H1 (cell line): ENCODE measurements around the gene DLG4. TPM values are rescaled to one million over a fixed set of nuclear protein-coding genes. Genes with fewer than 3 reads are reported as not detected.

Experiments used
- CHD7 ChIP-seq: fragments of 300-600 bp; sonication (generic); IDR thresholded peaks from 2 replicates; pipeline ENCODE4 v1.7.1; 2012; ENCODE audit warnings: low read length, moderate library complexity, mild to moderate bottlenecking, inconsistent platforms; ENCODE audit not compliant: insufficient replicate concordance
- HDAC6 ChIP-seq: IDR thresholded peaks from one replicate; pipeline ENCODE4 v1.7.1; 2012; ENCODE audit warnings: low read depth, mild to moderate bottlenecking, inconsistent platforms, low read length, moderate library complexity
- KDM5A ChIP-seq: fragments of 200-600 bp; IDR thresholded peaks from 2 replicates; pipeline ENCODE4 v1.7.1; 2012; ENCODE audit warnings: mild to moderate bottlenecking, low read length, inconsistent platforms, mixed read lengths
- RAD21 ChIP-seq, 2 experiments: IDR thresholded peaks in 1 of 2; conservative IDR thresholded peaks in 1 of 2; 2 replicates each; pipeline ENCODE4 v1.6.1; 2011; ENCODE audit warnings: low read depth in 2 of 2, low read length in 2 of 2, improper control_type of control experiment in 1 of 2, inconsistent platforms in 1 of 2, mild to moderate bottlenecking in 1 of 2, moderate library complexity in 1 of 2
- SP4 ChIP-seq: IDR thresholded peaks from 2 replicates; pipeline ENCODE4 v1.6.1; 2012; ENCODE audit warnings: low read length, inconsistent platforms
- TAF7 ChIP-seq: optimal IDR thresholded peaks from 2 replicates; pipeline ENCODE3; 2011; ENCODE audit warnings: low read depth, mild to moderate bottlenecking, inconsistent platforms, low read length, moderate library complexity, borderline replicate concordance
- ZNF274 ChIP-seq: IDR thresholded peaks from 2 replicates; pipeline ENCODE4 v1.7.0; 2012; ENCODE audit warnings: low read length, borderline replicate concordance; ENCODE audit errors: extremely low read depth
- polyA plus RNA-seq, 7 experiments: library from polyadenylated mRNA; depleted of rRNA in 3 of 7; stranded (reverse) in 5 of 7; unstranded in 2 of 7; fragments of >200 nt in 5 of 7; fragments of 200-250 nt in 2 of 7; gene quantifications; 1 replicate in 5 of 7; 2 replicates in 1 of 7; 4 replicates in 1 of 7; pipeline versions ENCODE4 v1.2.1 to v1.2.3, GENCODE V29; 2011 to 2013; ENCODE audit warnings: missing spikeins in 2 of 7, mixed read lengths in 2 of 7
- total RNA-seq: library from RNA; stranded (reverse); fragmentation: NEBNext Ultra II Directional; extraction: Animal tissue kit (Norgen Biotek cat#: 25700); gene quantifications from 2 replicates; pipeline ENCODE4 v1.2.1, GENCODE V29; 2021

Gene DLG4
- total and polyA plus RNA-seq, 2 of the 8 experiments (the other 6 are each of a cell fraction or from before 2014, with no cell fraction given) = 18.9 to 45.9 TPM

GRCh38 chr17:7175330-7175733 lies 44.3 kb downstream of the DLG4 start (continued):
- no peak for TF ChIP-seq CHD7
- TF ChIP-seq ZNF274 = no peak
- no peak for TF ChIP-seq TAF7
- TF ChIP-seq RAD21 (IDR thresholded peaks at IDR 0.05 in 1 of 2, conservative IDR thresholded peaks at IDR 0.05 in 1 of 2; ENCODE audit: low read depth in 2 of 2, low read length in 2 of 2) = no peak
- no peak for TF ChIP-seq HDAC6
- TF ChIP-seq KDM5A = no peak
- no peak for TF ChIP-seq SP4
- TF ChIP-seq, all 59 proteins: peak for 0
